HG03521 (cell line): ENCODE results near the gene CIPC.

ENCODE experiments used
- ATAC-seq: cut with Tn5 transposase; IDR thresholded peaks from one replicate; pipeline ENCODE4 v1.9.1; 2021; ENCODE audit warnings: mild to moderate bottlenecking, moderate library complexity; ENCODE audit not compliant: unreplicated experiment

CIPC gene

GRCh38 chr14:77097700-77098528 is at the start of gene CIPC:
TSS of gene CIPC (plus strand) at chr14:77098258. CDS start at chr14:77105709, 7,451 bp downstream.
- ATAC-seq, result peak; percentile 88

- ATAC-seq, result no peak
Measured at GRCh38 chr14:77051116-77051515, 46.9 kb upstream of the CIPC start.

- ATAC-seq, result no peak
Measured at GRCh38 chr14:77052281-77053044, 45.6 kb upstream of the CIPC start.

GRCh38 chr14:77053046-77053841 is 44.8 kb upstream of the CIPC start:
- peak; percentile 46 for ATAC-seq

GRCh38 chr14:77055306-77055705 is 42.8 kb upstream of the CIPC start:
- ATAC-seq, result no peak

GRCh38 chr14:77055981-77056380 is 42.1 kb upstream of the CIPC start:
- ATAC-seq, result no peak

GRCh38 chr14:77058117-77058516 is 39.9 kb upstream of the CIPC start:
- no peak for ATAC-seq

- ATAC-seq, result no peak
Measured at GRCh38 chr14:77058785-77059184, 39.3 kb upstream of the CIPC start.

GRCh38 chr14:77059276-77059915 is 38.7 kb upstream of the CIPC start:
- ATAC-seq, result no peak

GRCh38 chr14:77061630-77062257 is 36.3 kb upstream of the CIPC start:
- ATAC-seq, result no peak

- ATAC-seq, result no peak
Measured at GRCh38 chr14:77062261-77062660, 35.8 kb upstream of the CIPC start.

- ATAC-seq, result no peak
Measured at GRCh38 chr14:77063571-77064171, 34.4 kb upstream of the CIPC start.

GRCh38 chr14:77064521-77065178 is 33.4 kb upstream of the CIPC start:
- ATAC-seq, result no peak

GRCh38 chr14:77065851-77066577 is 32.0 kb upstream of the CIPC start:
- ATAC-seq, result no peak

- ATAC-seq, result no peak
Measured at GRCh38 chr14:77066578-77067172, 31.4 kb upstream of the CIPC start.

GRCh38 chr14:77067632-77068516 is 30.2 kb upstream of the CIPC start:
- ATAC-seq, result no peak

- ATAC-seq, result no peak
Measured at GRCh38 chr14:77068517-77069200, 29.4 kb upstream of the CIPC start.
